GM23338 (cell line): Measurements from ENCODE around the gene LIX1L. TPM values are rescaled to one million over a fixed set of nuclear protein-coding genes. Genes with fewer than 3 reads are reported as not detected.

Source experiments
- ATAC-seq: fragments of 200-7000 bp; cut with Tn5 transposase; 3 replicates; pipeline ENCODE4 v1.9.1; 2020
- DNase-seq: peaks from one replicate; pipeline ENCODE4 v3.0.0-alpha.2; 2015; ENCODE audit warnings: low spot score
- H2AFZ ChIP-seq: fragments of 200-600 bp; sonication (generic); 2 replicates; pipeline ENCODE4 v1.8.0; 2016; ENCODE audit warnings: antibody characterized with exemption, mild to moderate bottlenecking, moderate library complexity
- H3F3A ChIP-seq: fragments of 200-600 bp; sonication (generic); replicated peaks from 2 replicates; pipeline ENCODE4 v1.8.0; 2017; ENCODE audit warnings: antibody characterized with exemption, mixed run types, low read depth
- H3K27ac ChIP-seq: fragments of 200-600 bp; sonication (generic); 2 replicates; pipeline ENCODE4 v1.6.1; 2016; ENCODE audit warnings: low read depth
- H3K27me3 ChIP-seq: fragments of 200-600 bp; sonication (generic); 2 replicates; pipeline ENCODE4 v1.8.0; 2016; ENCODE audit warnings: mild to moderate bottlenecking, mixed run types, moderate library complexity; ENCODE audit not compliant: insufficient read depth
- H3K36me3 ChIP-seq: fragments of 200-600 bp; sonication (generic); 2 replicates; pipeline ENCODE4 v1.8.0; 2016; ENCODE audit warnings: mild to moderate bottlenecking; ENCODE audit not compliant: insufficient read depth
- H3K4me1 ChIP-seq: fragments of 200-600 bp; sonication (generic); 2 replicates; pipeline ENCODE4 v1.8.0; 2016; ENCODE audit warnings: mild to moderate bottlenecking, moderate library complexity; ENCODE audit not compliant: insufficient read depth
- H3K4me2 ChIP-seq: fragments of 200-600 bp; sonication (generic); 2 replicates; pipeline ENCODE4 v1.7.1; 2017; ENCODE audit warnings: mixed run types
- H3K4me3 ChIP-seq: fragments of 200-600 bp; sonication (generic); 2 replicates; pipeline ENCODE4 v1.6.1; 2016; ENCODE audit warnings: mixed run types
- H3K79me2 ChIP-seq: fragments of 200-600 bp; sonication (generic); replicated peaks from 2 replicates; pipeline ENCODE4 v1.8.0; 2017; ENCODE audit warnings: mild to moderate bottlenecking; ENCODE audit not compliant: insufficient read depth
- H3K9me2 ChIP-seq: fragments of 200-600 bp; sonication (generic); 2 replicates; pipeline ENCODE4 v1.8.0; 2017; ENCODE audit not compliant: insufficient read depth
- H4K20me1 ChIP-seq: fragments of 200-600 bp; sonication (generic); replicated peaks from 2 replicates; pipeline ENCODE4 v1.8.0; 2017; ENCODE audit warnings: mild to moderate bottlenecking; ENCODE audit not compliant: insufficient read depth
- H3K27ac Mint-ChIP-seq: 2 replicates; pipeline ENCODE4 v1.8.0; 2020; ENCODE audit warnings: inconsistent platforms, mild to moderate bottlenecking, moderate library complexity, mixed read lengths
- H3K27me3 Mint-ChIP-seq: 3 replicates; pipeline ENCODE4 v1.8.0; 2022; ENCODE audit warnings: low read depth, mild to moderate bottlenecking, moderate library complexity, mixed read lengths, inconsistent platforms; ENCODE audit not compliant: insufficient read depth, poor library complexity
- H3K36me3 Mint-ChIP-seq: 3 replicates; pipeline ENCODE4 v1.8.0; 2021; ENCODE audit warnings: low read depth, mild to moderate bottlenecking, inconsistent platforms, moderate library complexity, mixed read lengths
- H3K4me1 Mint-ChIP-seq: 3 replicates; pipeline ENCODE4 v1.8.0; 2020; ENCODE audit warnings: mild to moderate bottlenecking, inconsistent platforms, mixed read lengths
- H3K4me3 Mint-ChIP-seq: 3 replicates; pipeline ENCODE4 v1.8.0; 2021; ENCODE audit warnings: moderate library complexity, mild to moderate bottlenecking, inconsistent platforms, mixed read lengths
- H3K9me3 Mint-ChIP-seq: 3 replicates; pipeline ENCODE4 v1.8.0; 2020; ENCODE audit warnings: moderate library complexity, mild to moderate bottlenecking, inconsistent platforms, mixed read lengths
- CREB1 ChIP-seq: fragments of 250-450 bp; sonication (Bioruptor Pico); IDR thresholded peaks from 2 replicates; pipeline ENCODE4 v1.5.0; 2020; ENCODE audit warnings: low read depth, mild to moderate bottlenecking, moderate library complexity
- CTCF ChIP-seq, 2 experiments: fragments of 200-600 bp in 1 of 2; sonication (generic) in 1 of 2; conservative IDR thresholded peaks; 2 replicates each; pipeline versions ENCODE4 v1.5.1 to v1.6.1; 2016 to 2017; ENCODE audit warnings: antibody characterized with exemption in 2 of 2, low read depth in 2 of 2, mild to moderate bottlenecking in 2 of 2, moderate library complexity in 1 of 2
- EZH2 ChIP-seq: fragments of 200-600 bp; sonication (generic); IDR thresholded peaks from one replicate; pipeline ENCODE4 v1.8.0; 2017; ENCODE audit warnings: antibody characterized with exemption, mild to moderate bottlenecking, low read depth; ENCODE audit not compliant: unreplicated experiment
- EZH2phosphoT487 ChIP-seq: fragments of 200-600 bp; sonication (generic); IDR thresholded peaks from one replicate; pipeline ENCODE4 v1.8.1; 2018; ENCODE audit warnings: antibody characterized with exemption; ENCODE audit not compliant: unreplicated experiment
- JUNB ChIP-seq: IDR thresholded peaks from one replicate; pipeline ENCODE4 v1.6.1; 2016; ENCODE audit warnings: antibody characterized with exemption; ENCODE audit not compliant: unreplicated experiment
- NANOG ChIP-seq: IDR thresholded peaks from 2 replicates; pipeline ENCODE4 v1.6.1; 2016; ENCODE audit warnings: antibody characterized with exemption, borderline replicate concordance
- POLR2AphosphoS5 ChIP-seq: IDR thresholded peaks from 2 replicates; pipeline ENCODE4 v1.6.1; 2016; ENCODE audit warnings: antibody characterized with exemption, low read depth
- REST ChIP-seq: IDR thresholded peaks from one replicate; pipeline ENCODE4 v1.6.1; 2018; ENCODE audit warnings: antibody characterized with exemption; ENCODE audit not compliant: unreplicated experiment
- STAT1 ChIP-seq: IDR thresholded peaks from one replicate; pipeline ENCODE4 v1.6.1; 2016; ENCODE audit warnings: antibody characterized with exemption; ENCODE audit not compliant: unreplicated experiment
- ZNF331 ChIP-seq: fragments of 250-450 bp; sonication (Bioruptor Pico); IDR thresholded peaks from 2 replicates; pipeline ENCODE4 v1.5.0; 2020; ENCODE audit warnings: low read depth, mild to moderate bottlenecking, moderate library complexity
- ZNF462 ChIP-seq: fragments of 250-450 bp; sonication (Bioruptor Pico); IDR thresholded peaks from 2 replicates; pipeline ENCODE4 v1.5.0; 2020; ENCODE audit warnings: mild to moderate bottlenecking, moderate library complexity
- polyA plus RNA-seq: library from polyadenylated mRNA; unstranded; fragments of >200 nt; fragmentation: Nextera tagmentation; extraction: Ambion mirVana; gene quantifications from 2 replicates; pipeline ENCODE4 v1.2.1, GENCODE V29; 2016
- total RNA-seq: library from RNA; depleted of rRNA; stranded (reverse); fragments of >200 nt; shearing (Covaris generic); gene quantifications from 2 replicates; pipeline ENCODE4 v1.2.3, GENCODE V29; 2014

The LIX1L gene
- total and polyA plus RNA-seq, 2 experiments from 2014 or later: 0.76 to 2.6 TPM

GRCh38 chr1:145992958-145993617, 35.3 kb upstream of the LIX1L start (continued):
- TF ChIP-seq CTCF (conservative IDR thresholded peaks at IDR 0.05; ENCODE audit: low read depth in 2 of 2): no peak
- TF ChIP-seq STAT1: no peak
- TF ChIP-seq EZH2: no peak

GRCh38 chr1:145992502-145992936, 34.7 kb upstream of the LIX1L start:
- peak overlapping the region; percentile 10; the same call in 1 of the 3 replicates for H3K4me3 Mint-ChIP-seq
- H4K20me1 ChIP-seq: no peaks in the 10 kb centered on the region
- H3K9me2 ChIP-seq: no peaks in the 10 kb centered on the region
- H3K4me1 ChIP-seq: peaks cover 16% of the 10 kb centered on the region
- no peaks in the 10 kb centered on the region for H3K9me3 Mint-ChIP-seq
- H3K36me3 ChIP-seq: no peaks in the 10 kb centered on the region; the same call in 1 of the 2 replicates
- H3K4me1 Mint-ChIP-seq: peaks cover 37% of the 10 kb centered on the region
- no peak for ATAC-seq
- peak overlapping the region; percentile 26; the same call in 1 of the 2 replicates for H3K27ac Mint-ChIP-seq
- H3K4me2 ChIP-seq: no peak overlapping the region
- H3K27ac ChIP-seq: no peak overlapping the region
- H3K27me3 Mint-ChIP-seq: peaks cover 3% of the 10 kb centered on the region
- H3K36me3 Mint-ChIP-seq: peaks cover 48% of the 10 kb centered on the region
- DNase-seq: no peak
- no peak overlapping the region for H2AFZ ChIP-seq
- peaks cover 18% of the 10 kb centered on the region for H3K79me2 ChIP-seq
- H3K4me3 ChIP-seq: no peak overlapping the region
- H3F3A ChIP-seq: peaks cover 5% of the 10 kb centered on the region
- no peaks in the 10 kb centered on the region for H3K27me3 ChIP-seq
- TF ChIP-seq JUNB (no peak), ZNF462 (CRISPR knock-in tag) (no peak), EZH2phosphoT487 (no peak), POLR2AphosphoS5 (no peak), NANOG (no peak), REST (no peak), CREB1 (CRISPR knock-in tag) (no peak), EZH2 (no peak), ZNF331 (CRISPR knock-in tag) (no peak)
